Liver (tissue), 3 donors: Measurements from ENCODE around the gene AGAP2.

Source experiments
- CTCF ChIP-seq: fragments of 150-350 bp; IDR thresholded peaks from 2 replicates; pipeline ENCODE4 v1.5.1; 2017; ENCODE audit warnings: improper control_type of control experiment, low read depth, low read length; ENCODE audit not compliant: missing input control
- EGR1 ChIP-seq, 2 donors: IDR thresholded peaks; 2 replicates each; pipeline ENCODE4 v1.6.1; 2016 to 2018; ENCODE audit warnings: antibody characterized with exemption in 2 of 2, low read depth in 2 of 2
- FOXA1 ChIP-seq: IDR thresholded peaks from 2 replicates; pipeline ENCODE4 v1.6.1; 2016; ENCODE audit warnings: antibody characterized with exemption
- GABPA ChIP-seq, 2 donors: IDR thresholded peaks in 1 of 2; conservative IDR thresholded peaks in 1 of 2; 2 replicates each; pipeline ENCODE4 v1.6.1; 2016; ENCODE audit warnings: antibody characterized with exemption in 2 of 2, mild to moderate bottlenecking in 1 of 2, moderate library complexity in 1 of 2
- JUND ChIP-seq, 2 donors: IDR thresholded peaks; 2 replicates each; pipeline ENCODE4 v1.6.1; 2016; ENCODE audit warnings: antibody characterized with exemption in 2 of 2
- MAX ChIP-seq: IDR thresholded peaks from 2 replicates; pipeline ENCODE4 v1.6.1; 2016; ENCODE audit warnings: antibody characterized with exemption
- NR2F2 ChIP-seq: IDR thresholded peaks from 2 replicates; pipeline ENCODE4 v1.6.1; 2016; ENCODE audit warnings: antibody characterized with exemption
- RAD21 ChIP-seq, 2 donors: IDR thresholded peaks; 2 replicates each; pipeline ENCODE4 v1.6.1; 2016; ENCODE audit warnings: antibody characterized with exemption in 2 of 2, mild to moderate bottlenecking in 2 of 2
- REST ChIP-seq: IDR thresholded peaks from 2 replicates; pipeline ENCODE4 v1.6.1; 2016; ENCODE audit warnings: antibody characterized with exemption, mild to moderate bottlenecking
- RXRA ChIP-seq, 2 donors: IDR thresholded peaks; 2 replicates each; pipeline ENCODE4 v1.6.1; 2017 to 2018; ENCODE audit warnings: antibody characterized with exemption in 2 of 2, mild to moderate bottlenecking in 1 of 2
- SP1 ChIP-seq: IDR thresholded peaks from 2 replicates; pipeline ENCODE4 v1.6.1; 2018; ENCODE audit warnings: antibody characterized with exemption, mild to moderate bottlenecking
- TAF1 ChIP-seq: conservative IDR thresholded peaks from 2 replicates; pipeline ENCODE4 v1.6.1; 2016; ENCODE audit warnings: antibody characterized with exemption, mild to moderate bottlenecking
- YY1 ChIP-seq: IDR thresholded peaks from 2 replicates; pipeline ENCODE4 v1.6.1; 2016; ENCODE audit warnings: antibody characterized with exemption, mild to moderate bottlenecking
- ZBTB33 ChIP-seq: IDR thresholded peaks from 2 replicates; pipeline ENCODE4 v1.6.1; 2016; ENCODE audit warnings: antibody characterized with exemption
- donor health status: healthy.
- donor health status: healthy.

GRCh38 chr12:57772429-57773322 lies 34.1 kb upstream of the AGAP2 start, which contains the start of gene EEF1AKMT3:
- TF ChIP-seq CTCF (no peak), REST (no peak), EGR1 (IDR thresholded peaks at IDR 0.05; ENCODE audit: low read depth in 2 of 2) (no peak), YY1 (no peak), JUND (IDR thresholded peaks at IDR 0.05) (no peak), RAD21 (IDR thresholded peaks at IDR 0.05) (no peak), FOXA1 (no peak), SP1 (no peak), NR2F2 (no peak), TAF1 (no peak), MAX (no peak), GABPA (IDR thresholded peaks at IDR 0.05 in 1 of 2, conservative IDR thresholded peaks at IDR 0.05 in 1 of 2) (no peak), ZBTB33 (no peak), RXRA (IDR thresholded peaks at IDR 0.05) (no peak)
